ENCODE results near the gene CHMP6. TPM values are rescaled to one million over a fixed set of nuclear protein-coding genes. Genes with fewer than 3 reads are reported as not detected.

The CHMP6 gene
- polyA plus RNA-seq, 3 donors: 20.3 to 44.8 (median 44.1) TPM

- no peak overlapping the region for H3K27ac ChIP-seq (ENCODE audit: low read depth in 1 of 2, low read length in 2 of 2)
- TF ChIP-seq CTCF (IDR thresholded peaks at IDR 0.05): no peak
- Mint-ChIP-seq H3K4me1 (peaks cover 23% of the 10 kb centered on the region), H3K9me3 (peaks cover 0 to 16% (median 7%) of the 10 kb centered on the region in 7 donors), H3K27me3 (ENCODE audit: low read depth in 3 of 3) (peaks cover 37 to 47% (median 42%) of the 10 kb centered on the region in 3 donors), H3K36me3 (peaks cover 41 to 47% of the 10 kb centered on the region in 2 donors), H3K27ac (no peak overlapping the region), H3K4me3 (peak overlapping the region in 1 of 2 donors; percentile 59)
- H3K4me1 ChIP-seq (ENCODE audit: control insufficient read depth in 1 of 2, insufficient read depth in 2 of 2, low read length in 2 of 2): peaks cover 12 to 15% of the 10 kb centered on the region in 2 donors
- H3K9me3 ChIP-seq (replicated peaks in 1 of 2; ENCODE audit: control insufficient read depth in 1 of 2, insufficient read depth in 1 of 2, low read length in 2 of 2): peaks cover 0 to 5% of the 10 kb centered on the region in 2 donors
- H3K9ac ChIP-seq (ENCODE audit: insufficient read depth, low read length, poor library complexity, severe bottlenecking): no peak overlapping the region
- no peaks in the 10 kb centered on the region for H3K79me2 ChIP-seq (ENCODE audit: insufficient read depth, low read length)
- no peak overlapping the region for H2AFZ ChIP-seq (ENCODE audit: insufficient read depth, low read depth, low read length, poor library complexity, severe bottlenecking)
- peaks cover 15 to 39% of the 10 kb centered on the region in 2 donors for H3K27me3 ChIP-seq (ENCODE audit: control insufficient read depth in 2 of 2, insufficient read depth in 2 of 2, low read length in 2 of 2)
- WGBS (ENCODE audit: insufficient coverage): 94% methylated on average over 16 of the region's 18 CpGs
- no peak overlapping the region for H3K4me2 ChIP-seq (replicated peaks; ENCODE audit: extremely low read depth, low read length, poor library complexity, severe bottlenecking)
- no peak overlapping the region for H3K4me3 ChIP-seq (replicated peaks in 1 of 3; ENCODE audit: low read depth in 2 of 3, low read length in 3 of 3)
- no peak for DNase-seq
- peaks cover 44 to 47% of the 10 kb centered on the region in 2 donors for H3K36me3 ChIP-seq (replicated peaks in 1 of 2; ENCODE audit: control insufficient read depth in 1 of 2, insufficient read depth in 2 of 2, low read length in 2 of 2)
- H4K20me1 ChIP-seq (ENCODE audit: insufficient read depth, low read length): peaks cover 4% of the 10 kb centered on the region
- intact Hi-C loops (cut with micrococcal nuclease): no loop called here
These were observed 9.2 kb downstream of the CHMP6 start for GRCh38 chr17:81000631-81001357.

DNA sequence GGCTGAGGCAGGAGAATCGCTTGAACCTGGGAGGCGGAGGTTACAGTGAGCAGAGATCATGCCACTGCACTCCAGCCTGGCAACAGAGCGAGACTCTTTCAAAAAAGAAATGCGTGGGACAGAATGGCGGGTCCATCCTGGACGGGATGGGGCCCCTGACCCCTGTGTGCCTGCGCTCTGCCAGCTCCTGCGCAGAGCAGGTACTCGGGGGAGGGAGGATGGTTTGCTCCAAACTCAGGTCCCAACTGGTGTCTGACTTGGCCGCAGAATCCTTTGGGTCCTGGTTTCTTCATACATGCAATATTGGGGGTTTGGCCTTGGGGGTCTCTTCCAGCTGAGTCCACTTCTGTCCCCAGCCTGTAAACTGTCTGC lies 10.4 kb downstream of the CHMP6 start:
- peaks cover 32 to 35% of the 10 kb centered on the region in 2 donors for H3K36me3 Mint-ChIP-seq
- H3K36me3 ChIP-seq (replicated peaks in 1 of 2; ENCODE audit: control insufficient read depth in 1 of 2, insufficient read depth in 2 of 2, low read length in 2 of 2): peaks cover 34 to 35% of the 10 kb centered on the region in 2 donors
- peak overlapping the region in 1 of 2 donors; percentile 79 for H3K4me3 Mint-ChIP-seq
- no peak overlapping the region for H3K9ac ChIP-seq (ENCODE audit: insufficient read depth, low read length, poor library complexity, severe bottlenecking)
- no peak overlapping the region for H2AFZ ChIP-seq (ENCODE audit: insufficient read depth, low read depth, low read length, poor library complexity, severe bottlenecking)
- no peak overlapping the region for H3K4me3 ChIP-seq (replicated peaks in 1 of 3; ENCODE audit: low read depth in 2 of 3, low read length in 3 of 3)
- peaks cover 46 to 54% (median 48%) of the 10 kb centered on the region in 3 donors for H3K27me3 Mint-ChIP-seq (ENCODE audit: low read depth in 3 of 3)
- peaks cover 29% of the 10 kb centered on the region for H3K4me1 Mint-ChIP-seq
- WGBS (ENCODE audit: insufficient coverage): 88% methylated on average over 10 of the region's 10 CpGs
- no peaks in the 10 kb centered on the region for H3K79me2 ChIP-seq (ENCODE audit: insufficient read depth, low read length)
- no peak overlapping the region for H3K27ac ChIP-seq (ENCODE audit: low read depth in 1 of 2, low read length in 2 of 2)
- H3K9me3 ChIP-seq (replicated peaks in 1 of 2; ENCODE audit: control insufficient read depth in 1 of 2, insufficient read depth in 1 of 2, low read length in 2 of 2): peaks cover 0 to 5% of the 10 kb centered on the region in 2 donors
- H3K4me1 ChIP-seq (ENCODE audit: control insufficient read depth in 1 of 2, insufficient read depth in 2 of 2, low read length in 2 of 2): peaks cover 17 to 21% of the 10 kb centered on the region in 2 donors
- intact Hi-C loops (cut with micrococcal nuclease): no loop called here
- peaks cover 4% of the 10 kb centered on the region for H4K20me1 ChIP-seq (ENCODE audit: insufficient read depth, low read length)
- H3K27me3 ChIP-seq (ENCODE audit: control insufficient read depth in 2 of 2, insufficient read depth in 2 of 2, low read length in 2 of 2): peaks cover 15 to 44% of the 10 kb centered on the region in 2 donors
- no peak for TF ChIP-seq CTCF (IDR thresholded peaks at IDR 0.05)
- peaks cover 0 to 16% (median 7%) of the 10 kb centered on the region in 7 donors for H3K9me3 Mint-ChIP-seq
- DNase-seq: no peak
- H3K4me2 ChIP-seq (replicated peaks; ENCODE audit: extremely low read depth, low read length, poor library complexity, severe bottlenecking): no peak overlapping the region
- H3K27ac Mint-ChIP-seq: no peak overlapping the region

Data from CD14-positive monocyte (primary cell).